ENCODE measurements around the gene GARIN6.
"Not testable (repeated sequence)": the region's sequence is repeated elsewhere in the genome, so short reads cannot be mapped to it uniquely, and the experiment has no call there.

Gene GARIN6

DNA sequence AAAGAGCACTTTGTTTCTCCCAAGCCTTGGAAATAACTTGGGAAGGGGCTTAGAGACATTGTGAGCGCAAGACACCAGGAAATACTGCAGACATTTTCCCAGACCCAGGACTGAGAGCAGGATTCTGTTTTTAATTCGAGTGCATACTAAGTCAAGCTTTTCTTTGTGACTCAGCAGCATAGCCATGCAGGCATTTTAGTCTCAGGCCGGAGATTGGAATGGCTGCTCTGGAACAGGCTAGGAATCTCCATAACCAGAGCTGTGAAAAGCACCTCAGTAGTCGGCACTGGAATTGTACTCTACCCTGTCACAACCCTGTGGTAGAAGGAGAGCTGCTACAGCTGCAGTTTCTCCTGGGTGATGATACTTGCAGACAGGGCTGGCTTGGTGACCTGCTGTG, 28.9 kb upstream of the GARIN6 start:
- H3K4me3 ChIP-seq (ENCODE audit: low read depth, low read length): no peak overlapping the region
- TF ChIP-seq CTCF (IDR thresholded peaks at IDR 0.05; ENCODE audit: low read depth, low read length): no peak
- in situ Hi-C loops (cut with HindIII; ENCODE audit: low sequenced_read_pairs): no loop called here
- peak; percentile 26 for DNase-seq (ENCODE audit: low read depth, low spot score)

- H3K4me3 ChIP-seq (ENCODE audit: low read depth, low read length): no peak overlapping the region
- in situ Hi-C loops (cut with HindIII; ENCODE audit: low sequenced_read_pairs): no loop called here
- peak; percentile 82 for TF ChIP-seq CTCF (IDR thresholded peaks at IDR 0.05; ENCODE audit: low read depth, low read length)
- DNase-seq (ENCODE audit: low read depth, low spot score): peak; percentile 40
Measured at GRCh38 chr12:99619389-99620158, 28.0 kb upstream of the GARIN6 start.

DNA sequence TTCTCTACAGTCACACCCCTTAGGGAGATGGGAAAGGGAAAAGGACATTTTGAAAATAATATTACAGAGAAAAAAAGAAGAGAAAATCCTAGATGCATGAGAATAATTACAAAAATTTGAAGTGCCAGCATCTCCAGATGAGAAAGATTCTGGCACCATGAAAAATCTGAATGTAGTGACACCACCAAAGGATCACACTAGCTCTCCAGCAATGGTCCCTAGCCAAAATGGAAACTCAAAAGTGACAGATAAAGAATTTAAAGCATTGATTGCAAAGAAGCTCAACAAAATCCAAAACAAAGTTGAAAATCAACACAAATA, 27.4 kb upstream of the GARIN6 start:
- in situ Hi-C loops (cut with HindIII; ENCODE audit: low sequenced_read_pairs): no loop called here
- DNase-seq (ENCODE audit: low read depth, low spot score): no peak
- H3K4me3 ChIP-seq (ENCODE audit: low read depth, low read length): no peak overlapping the region
- no peak for TF ChIP-seq CTCF (IDR thresholded peaks at IDR 0.05; ENCODE audit: low read depth, low read length)

DNA sequence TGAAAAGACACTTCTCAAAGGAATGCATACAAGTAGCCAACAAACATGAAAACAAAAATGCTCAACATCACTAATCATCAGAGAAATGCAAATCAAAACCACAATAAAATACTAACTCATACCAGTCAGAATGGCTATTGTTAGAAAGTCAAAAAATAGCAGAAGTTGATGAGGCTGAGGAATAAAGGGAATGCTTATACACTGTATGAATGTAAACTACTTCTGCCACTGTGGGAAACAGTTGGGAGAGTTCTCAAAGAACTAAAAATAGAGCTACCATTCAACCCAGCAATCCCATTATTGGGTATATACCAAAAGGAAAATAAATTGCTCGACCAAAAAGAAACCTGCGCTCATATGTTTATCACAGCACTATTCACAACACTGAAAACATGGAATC, 23.0 kb upstream of the GARIN6 start:
- in situ Hi-C loops (cut with HindIII; ENCODE audit: low sequenced_read_pairs); H3K4me3 ChIP-seq (ENCODE audit: low read depth, low read length); DNase-seq (ENCODE audit: low read depth, low spot score): not testable (repeated sequence)

GRCh38 chr12:99627459-99627858, 20.1 kb upstream of the GARIN6 start:
- TF ChIP-seq CTCF (IDR thresholded peaks at IDR 0.05; ENCODE audit: low read depth, low read length): no peak
- no peak overlapping the region for H3K4me3 ChIP-seq (ENCODE audit: low read depth, low read length)
- in situ Hi-C loops (cut with HindIII; ENCODE audit: low sequenced_read_pairs): no loop called here
- no peak for DNase-seq (ENCODE audit: low read depth, low spot score)

DNA sequence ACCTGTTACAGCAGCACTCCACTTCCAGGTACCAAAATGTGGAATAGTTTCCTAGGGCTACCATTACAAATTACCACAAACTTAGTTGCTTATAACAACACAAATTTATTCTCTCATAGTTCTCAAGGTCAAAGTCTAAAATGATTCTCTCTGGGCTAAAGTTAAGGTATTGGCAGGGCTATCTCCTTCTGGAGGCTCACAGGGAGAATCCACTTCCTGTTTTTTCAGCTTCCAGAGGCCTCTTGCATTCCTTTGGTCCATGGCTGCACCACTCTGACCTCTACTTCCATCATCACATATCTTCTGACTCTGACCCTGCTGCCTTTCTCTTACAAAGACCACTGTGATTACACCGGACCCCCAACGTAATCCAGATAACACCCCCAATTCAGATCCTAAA, 2.9 kb upstream of the GARIN6 start:
- no peak for TF ChIP-seq CTCF (IDR thresholded peaks at IDR 0.05; ENCODE audit: low read depth, low read length)
- in situ Hi-C loops (cut with HindIII; ENCODE audit: low sequenced_read_pairs): no loop called here
- no peak for DNase-seq (ENCODE audit: low read depth, low spot score)

DNA sequence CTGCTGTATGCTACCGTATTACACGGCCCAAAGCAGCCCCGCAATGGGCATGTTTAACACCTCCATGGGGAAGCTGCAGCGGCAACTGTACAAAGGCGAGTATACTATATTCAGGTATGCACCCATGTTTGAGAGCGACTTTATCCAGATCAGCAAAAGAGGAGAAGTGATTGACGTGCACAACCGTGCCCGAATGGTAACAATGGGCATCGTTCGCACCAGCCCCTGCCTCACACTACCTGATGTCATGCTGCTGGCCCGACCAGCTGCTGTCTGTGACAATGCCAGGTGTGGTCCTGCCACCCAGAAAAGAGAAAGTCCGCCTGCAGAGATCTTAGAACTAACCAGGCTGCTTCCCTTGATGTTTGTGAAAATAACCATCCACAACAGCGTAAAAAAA, 630 bp downstream of the GARIN6 start:
- no peak for DNase-seq (ENCODE audit: low read depth, low spot score)
- in situ Hi-C loops (cut with HindIII; ENCODE audit: low sequenced_read_pairs): no loop called here
- no peak overlapping the region for H3K4me3 ChIP-seq (ENCODE audit: low read depth, low read length)
- no peak for TF ChIP-seq CTCF (IDR thresholded peaks at IDR 0.05; ENCODE audit: low read depth, low read length)

More for the DNA sequence above, 2.9 kb upstream of the GARIN6 start:
- no peak overlapping the region for H3K4me3 ChIP-seq (ENCODE audit: low read depth, low read length)
